ENCODE measurements around the gene GFOD2.
"Not testable (repeated sequence)": the region's sequence is repeated elsewhere in the genome, so short reads cannot be mapped to it uniquely, and the experiment has no call there.

GFOD2 gene

DNA sequence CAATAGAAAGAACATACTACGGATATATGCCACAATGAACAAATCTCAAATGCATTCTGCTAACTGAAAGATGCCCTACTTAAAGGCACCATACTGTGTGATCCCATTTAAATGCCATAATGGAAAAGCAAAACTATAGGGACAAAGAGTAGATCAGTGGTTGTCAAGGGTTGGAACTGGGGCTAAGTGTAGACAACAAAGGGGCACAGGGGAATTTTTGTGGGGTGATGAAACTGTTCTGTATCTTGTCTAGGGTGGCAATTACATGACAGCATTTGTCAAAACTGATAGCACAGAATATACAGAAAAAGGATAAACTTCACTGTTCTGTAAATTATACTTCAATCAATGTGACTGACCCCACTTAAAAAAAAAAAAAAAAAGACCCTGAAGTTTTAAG, 17.7 kb downstream of the GFOD2 start:
- DNase-seq, result no peak

DNA sequence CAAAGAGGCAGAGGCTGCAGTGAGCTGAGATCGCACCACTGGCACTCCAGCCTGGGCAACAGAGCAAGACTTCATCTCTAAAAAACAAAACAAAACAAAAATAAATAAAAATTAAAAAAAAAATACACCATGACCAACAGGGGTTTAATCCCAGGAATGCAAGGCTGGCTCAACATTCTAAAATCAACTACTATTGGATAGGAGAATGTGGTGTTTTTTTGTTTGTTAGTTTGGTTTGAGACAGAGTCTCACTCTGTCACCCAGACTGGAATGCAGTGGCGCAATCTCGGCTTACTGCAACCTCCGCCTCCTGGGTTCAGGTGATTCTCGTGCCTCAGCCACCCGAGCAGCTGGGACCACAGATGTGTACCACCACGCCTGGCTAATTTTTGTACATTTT, 19.9 kb downstream of the GFOD2 start:
- no peak for DNase-seq

GRCh38 chr16:67697422-67698185, 21.5 kb downstream of the GFOD2 start:
- no peak for DNase-seq

GRCh38 chr16:67694611-67695010, 24.5 kb downstream of the GFOD2 start:
- no peak for DNase-seq

DNA sequence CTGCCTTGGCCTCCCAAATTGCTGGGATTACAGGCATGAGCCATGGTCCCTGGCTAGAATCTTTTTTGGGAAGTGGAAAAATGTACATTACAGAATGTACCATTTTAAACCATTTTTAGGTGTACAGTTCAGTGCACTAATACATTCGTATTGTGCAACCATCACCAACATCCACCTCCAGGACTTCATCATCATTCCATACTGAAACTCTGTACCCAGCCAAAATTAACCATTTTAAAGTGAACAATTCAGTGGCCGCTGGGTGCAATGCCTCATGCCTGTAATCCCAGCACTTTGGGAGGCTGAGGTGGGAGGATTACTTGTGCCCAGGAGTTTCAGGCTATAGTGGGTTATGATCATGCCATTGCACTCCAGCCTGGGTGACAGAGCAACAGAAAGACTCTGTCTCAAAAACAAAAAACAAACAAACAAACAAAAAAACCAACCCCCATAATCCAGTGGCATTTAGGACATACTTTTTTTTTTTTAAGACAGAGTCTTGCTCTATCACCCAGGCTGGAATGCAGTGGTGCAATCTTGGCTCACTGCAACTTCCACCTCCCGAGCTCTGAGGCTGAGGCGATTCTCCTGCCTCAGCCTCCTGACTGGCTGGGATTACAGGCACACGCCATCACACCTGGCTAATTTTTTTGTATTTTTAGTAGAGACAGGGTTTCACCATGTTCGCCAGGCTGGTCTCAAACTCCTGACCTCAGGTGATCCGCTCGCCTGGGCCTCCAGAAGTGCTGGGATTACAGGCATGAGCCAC, 25.4 kb downstream of the GFOD2 start:
- DNase-seq, result not testable (repeated sequence)

DNA sequence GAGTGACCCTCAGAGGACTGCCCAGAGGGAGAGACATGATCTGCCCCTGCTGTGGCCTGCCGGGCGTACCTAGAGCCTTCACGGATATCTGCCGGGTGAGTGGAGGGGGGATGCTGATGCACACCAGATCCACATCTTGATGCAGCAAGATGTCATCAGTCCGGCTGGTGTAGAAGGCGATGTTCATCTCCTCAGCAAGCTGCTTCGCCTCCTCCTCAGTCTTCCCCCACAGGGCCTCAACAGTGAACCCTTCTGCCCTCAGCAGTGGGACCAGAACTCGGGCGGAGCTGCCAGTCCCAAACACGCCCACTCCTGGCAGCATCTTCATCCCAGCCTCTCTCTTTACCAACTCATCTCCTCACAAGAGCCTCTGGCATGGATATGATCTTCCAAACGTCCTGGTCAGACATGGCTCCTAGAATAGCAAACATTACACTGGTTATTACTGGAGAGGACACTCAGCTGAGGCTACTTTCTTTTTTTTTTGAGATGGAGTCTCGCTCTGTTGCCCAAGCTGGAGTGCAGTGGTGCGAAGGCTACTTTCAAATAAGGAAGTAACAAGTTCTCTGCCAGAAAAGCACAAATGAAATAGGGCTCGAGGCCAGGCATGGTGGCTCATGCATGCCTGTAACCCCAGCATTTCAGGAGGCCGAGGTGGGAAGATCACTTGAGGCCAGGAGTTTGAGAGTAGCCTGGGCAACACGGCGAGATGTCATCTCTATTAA, 33.6 kb downstream of the GFOD2 start:
- DNase-seq, result no peak

DNA sequence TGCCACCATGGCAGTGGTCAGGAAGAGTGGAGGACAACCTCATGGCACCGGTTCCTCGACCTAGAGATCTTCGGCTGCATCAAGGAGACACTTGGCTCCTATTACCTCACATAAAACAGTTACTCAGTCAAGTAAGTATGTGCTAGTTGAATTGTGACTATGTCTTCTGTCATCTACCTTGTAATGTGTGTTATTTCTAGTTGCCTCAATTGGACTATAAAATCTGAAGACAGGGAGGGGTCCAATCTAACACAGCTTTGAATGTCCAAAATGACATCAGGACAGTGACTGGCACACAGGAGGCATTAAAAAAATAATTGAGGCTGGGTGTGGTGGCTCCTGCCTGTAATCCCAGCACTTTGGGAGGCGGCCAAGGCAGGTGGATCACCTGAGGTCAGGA, 35.3 kb downstream of the GFOD2 start:
- DNase-seq, result no peak

- DNase-seq, result no peak
Observed at GRCh38 chr16:67679935-67680897, 38.9 kb downstream of the GFOD2 start.

- DNase-seq, result no peak
Observed at GRCh38 chr16:67678354-67679023, 40.6 kb downstream of the GFOD2 start.

- no peak for DNase-seq
Observed at GRCh38 chr16:67677712-67678111, 41.4 kb downstream of the GFOD2 start.

GRCh38 chr16:67676939-67677338, 42.2 kb downstream of the GFOD2 start:
- no peak for DNase-seq

GRCh38 chr16:67676516-67676915, 42.6 kb downstream of the GFOD2 start:
- no peak for DNase-seq

GRCh38 chr16:67675999-67676398, 43.1 kb downstream of the GFOD2 start:
- DNase-seq, result no peak

- no peak for DNase-seq
Observed at GRCh38 chr16:67675579-67675935, 43.6 kb downstream of the GFOD2 start.

DNA sequence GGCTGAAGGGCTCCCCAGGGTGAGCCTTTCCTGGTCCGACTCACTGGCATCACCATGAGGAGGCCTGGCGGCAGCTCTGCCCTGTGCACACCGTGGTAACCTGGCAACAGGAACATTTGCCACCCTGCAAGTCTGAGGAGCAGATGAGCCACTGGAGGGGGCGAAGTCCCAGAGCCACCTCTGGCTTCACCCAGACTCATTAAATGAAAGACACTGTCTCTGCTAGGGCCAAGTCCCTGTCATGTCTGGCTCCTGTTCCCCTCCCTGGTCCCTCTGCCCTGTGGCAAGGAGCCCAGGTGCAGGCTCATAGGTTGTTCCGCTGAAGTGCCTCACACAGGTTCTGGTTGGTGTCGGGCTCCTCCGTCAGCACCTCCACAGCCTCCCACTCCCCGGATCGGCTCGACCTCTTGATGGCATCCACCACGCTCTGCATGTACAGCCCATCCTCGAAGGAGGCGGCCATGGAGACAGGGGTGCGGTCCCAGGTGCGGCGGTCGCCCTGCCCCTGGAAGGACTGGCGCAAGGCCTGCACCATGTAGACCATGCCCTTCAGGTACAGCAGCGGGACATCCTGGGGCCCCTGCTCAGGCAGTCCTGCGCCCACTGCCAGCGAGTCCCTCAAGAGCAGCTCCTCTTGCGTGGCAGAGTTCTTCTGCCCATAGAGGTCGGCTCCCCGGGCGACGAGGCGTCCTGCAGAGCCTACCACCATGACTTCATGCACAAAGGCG, 44.1 kb downstream of the GFOD2 start:
- no peak for DNase-seq

DNA sequence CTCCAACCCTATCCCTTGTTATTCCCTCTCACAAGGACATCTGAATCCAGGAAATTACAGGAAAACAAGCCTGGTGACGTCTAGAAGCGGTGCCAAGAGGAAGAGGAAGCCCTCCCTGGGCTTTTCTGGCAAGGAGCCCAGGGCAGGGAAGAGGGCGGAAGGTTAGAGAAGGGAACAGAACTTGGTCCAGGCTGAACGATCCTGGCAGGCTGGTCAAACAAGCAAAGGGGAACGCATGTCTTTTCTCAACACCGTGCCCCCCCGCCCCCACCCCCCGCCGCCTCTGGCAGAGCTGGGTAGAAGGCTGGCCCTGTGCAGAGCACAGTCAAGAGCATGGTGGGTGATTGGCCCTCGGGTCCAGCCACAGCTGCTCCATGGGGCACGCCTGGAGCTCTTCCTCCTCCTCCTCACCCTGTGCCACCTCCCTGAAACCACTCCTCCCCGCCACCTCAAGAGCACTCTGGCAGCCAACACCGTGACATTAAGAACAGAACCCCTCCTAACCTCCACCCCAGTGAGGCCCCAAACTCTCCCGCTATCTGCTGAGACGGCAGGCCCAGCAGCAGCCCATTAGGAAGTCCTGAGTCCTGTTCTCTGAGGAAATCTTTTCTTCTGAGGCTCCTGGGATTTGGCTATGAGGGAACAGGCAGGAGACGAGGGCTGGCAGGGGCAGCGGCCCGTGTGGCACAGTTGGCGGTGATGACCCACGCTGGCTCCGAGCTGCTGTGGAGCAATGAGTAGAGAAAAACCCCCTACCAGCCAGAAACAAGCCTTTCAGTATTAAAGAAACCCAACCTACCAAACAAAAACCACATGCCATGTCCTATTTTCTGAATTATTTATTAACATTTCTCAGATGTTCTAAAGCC, 45.2 kb downstream of the GFOD2 start:
- DNase-seq, result no peak

GRCh38 chr16:67672739-67673662, 46.1 kb downstream of the GFOD2 start:
- DNase-seq, result peak; percentile 4

DNA sequence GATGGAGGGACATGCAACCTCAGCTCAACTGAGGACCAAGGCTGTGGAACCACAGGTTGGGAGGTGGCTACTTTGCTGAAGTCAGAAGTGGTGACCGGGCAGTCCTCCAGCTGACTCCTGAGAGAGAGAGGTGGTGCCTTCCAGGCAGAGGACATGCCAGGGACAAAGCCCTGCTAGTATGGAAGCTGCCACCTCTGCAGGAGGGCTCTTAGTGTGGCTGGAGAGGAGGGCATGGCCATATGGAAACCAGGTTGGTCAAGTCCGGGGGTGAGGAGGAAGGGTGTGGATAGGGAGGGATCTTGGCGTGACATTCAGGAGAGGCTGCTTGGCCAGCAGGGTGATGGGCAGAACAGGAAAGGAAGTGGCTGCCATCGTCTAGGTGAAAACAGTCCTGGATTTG, 46.8 kb downstream of the GFOD2 start:
- DNase-seq, result no peak

DNA sequence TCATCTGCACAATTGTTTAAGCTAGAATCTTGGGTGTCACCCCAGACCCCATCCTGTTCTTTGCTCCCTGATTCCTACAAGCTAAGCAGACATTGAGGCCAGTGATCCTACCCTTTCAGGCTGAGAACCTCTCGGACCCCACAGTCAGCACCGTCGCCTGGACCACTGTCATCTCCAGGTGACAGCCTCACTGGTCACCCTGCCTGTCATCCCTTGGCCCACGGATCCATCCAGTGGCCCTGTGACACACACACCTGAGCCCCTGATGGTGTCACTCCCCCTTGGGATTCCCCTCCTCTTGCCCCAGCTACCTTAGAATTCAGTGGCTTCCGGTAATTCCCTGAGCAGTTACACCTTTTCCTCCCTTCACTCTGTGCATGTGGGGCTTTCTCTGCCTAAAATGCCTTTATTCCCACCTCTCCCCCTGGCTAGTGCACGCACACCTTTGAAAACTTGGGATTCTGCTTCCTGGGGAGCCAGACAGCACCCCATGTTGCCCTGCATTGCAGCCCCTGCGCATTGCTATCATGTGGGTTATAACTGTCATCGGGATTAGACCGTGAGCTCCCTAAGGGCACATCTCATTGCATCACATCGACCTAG, 49.5 kb downstream of the GFOD2 start:
- no peak for DNase-seq
